Suppressor macrophage treated with lipopolysaccharide for 1 hour (primary cell): Measurements from ENCODE around the gene COQ2.
A peak's percentile ranks its signal among the peaks of the same experiment; 100 is the strongest.
"Not testable (repeated sequence)": the region's sequence is repeated elsewhere in the genome, so short reads cannot be mapped to it uniquely, and the experiment has no call there.

ENCODE experiments used
- DNase-seq, 3 donors: peaks; one replicate each; pipeline ENCODE4 v3.0.0-alpha.2; 2020 to 2022

The COQ2 gene, protein sequence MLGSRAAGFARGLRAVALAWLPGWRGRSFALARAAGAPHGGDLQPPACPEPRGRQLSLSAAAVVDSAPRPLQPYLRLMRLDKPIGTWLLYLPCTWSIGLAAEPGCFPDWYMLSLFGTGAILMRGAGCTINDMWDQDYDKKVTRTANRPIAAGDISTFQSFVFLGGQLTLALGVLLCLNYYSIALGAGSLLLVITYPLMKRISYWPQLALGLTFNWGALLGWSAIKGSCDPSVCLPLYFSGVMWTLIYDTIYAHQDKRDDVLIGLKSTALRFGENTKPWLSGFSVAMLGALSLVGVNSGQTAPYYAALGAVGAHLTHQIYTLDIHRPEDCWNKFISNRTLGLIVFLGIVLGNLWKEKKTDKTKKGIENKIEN

GRCh38 chr4:83284193-83285054, at the start of gene COQ2:
Gene COQ2, minus strand, starts transcription at chr4:83284798. Its CDS starts 34 bp downstream, at chr4:83284764.
- peak; percentile 97 to 98 (median 98) for DNase-seq

DNA sequence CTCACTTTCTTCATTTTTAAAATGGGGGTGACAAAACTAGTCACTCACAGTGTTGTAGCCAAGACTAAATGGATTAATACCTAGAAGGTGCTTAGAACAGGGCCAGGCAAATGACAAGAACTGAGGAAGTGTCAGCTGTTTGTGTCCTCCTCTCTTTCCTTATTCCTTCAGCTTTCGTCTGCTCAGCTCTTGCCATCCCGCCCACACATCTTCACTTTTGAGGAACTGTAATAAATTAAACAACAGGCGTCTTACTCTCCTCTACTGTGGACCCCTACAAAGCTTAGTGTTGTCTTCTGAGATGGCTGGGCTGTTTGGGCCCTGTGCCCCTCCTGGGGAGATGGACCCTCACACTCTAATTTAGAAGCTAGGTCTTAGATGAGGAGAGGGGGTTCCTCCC, 47.4 kb upstream of the COQ2 start:
- DNase-seq: peak; percentile 77 to 84 (median 81)

GRCh38 chr4:83329521-83330110, 45.0 kb upstream of the COQ2 start:
- DNase-seq: peak; percentile 69 to 86 (median 71)

GRCh38 chr4:83328521-83329187, 44.1 kb upstream of the COQ2 start:
- peak; percentile 54 to 62 (median 61) for DNase-seq

GRCh38 chr4:83326546-83326945, 41.9 kb upstream of the COQ2 start:
- no peak for DNase-seq

DNA sequence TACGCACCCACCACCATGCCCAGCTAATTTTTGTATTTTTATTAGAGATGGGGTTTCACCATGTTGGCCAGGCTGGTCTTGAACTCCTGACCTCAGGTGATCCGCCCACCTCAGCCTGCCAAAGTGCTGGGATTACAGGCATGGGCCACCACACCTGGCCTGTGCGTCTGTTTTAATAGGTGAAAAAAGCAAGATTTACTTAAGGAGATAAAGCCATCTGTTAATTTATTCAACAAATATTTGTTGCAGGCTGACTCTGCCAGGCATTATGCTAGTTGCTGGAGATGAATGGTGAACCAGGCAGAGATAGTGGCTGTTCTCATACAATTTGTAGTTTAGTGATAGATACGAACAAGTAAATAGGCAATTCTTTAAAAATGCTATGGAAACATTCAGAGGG, 40.7 kb upstream of the COQ2 start:
- DNase-seq: not testable (repeated sequence)

- DNase-seq: no peak
These were observed 38.5 kb upstream of the COQ2 start for GRCh38 chr4:83323136-83323535.

- DNase-seq: peak; percentile 93 to 96 (median 95)
These were observed 36.0 kb upstream of the COQ2 start for GRCh38 chr4:83320548-83320947.

DNA sequence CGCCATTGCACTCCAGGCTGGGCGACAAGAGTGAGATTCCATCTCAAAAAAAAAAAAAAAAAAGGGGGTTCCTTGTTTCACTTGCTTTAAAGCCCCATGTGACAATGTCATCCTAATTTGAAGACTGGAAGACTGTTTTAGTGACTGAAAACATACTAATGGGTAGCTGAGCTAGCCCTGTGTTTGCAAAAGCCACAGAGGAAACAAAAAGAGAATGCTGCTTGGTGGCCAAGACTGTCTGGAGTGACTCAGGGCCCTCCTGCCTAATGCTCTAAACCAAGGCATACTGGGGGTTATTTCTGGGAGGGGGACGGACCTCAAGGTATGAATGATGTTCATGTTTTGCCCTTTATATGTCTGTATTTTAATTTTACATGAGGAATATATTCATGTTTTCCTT, 34.1 kb upstream of the COQ2 start:
- peak; percentile 25 to 39 (median 32) for DNase-seq

DNA sequence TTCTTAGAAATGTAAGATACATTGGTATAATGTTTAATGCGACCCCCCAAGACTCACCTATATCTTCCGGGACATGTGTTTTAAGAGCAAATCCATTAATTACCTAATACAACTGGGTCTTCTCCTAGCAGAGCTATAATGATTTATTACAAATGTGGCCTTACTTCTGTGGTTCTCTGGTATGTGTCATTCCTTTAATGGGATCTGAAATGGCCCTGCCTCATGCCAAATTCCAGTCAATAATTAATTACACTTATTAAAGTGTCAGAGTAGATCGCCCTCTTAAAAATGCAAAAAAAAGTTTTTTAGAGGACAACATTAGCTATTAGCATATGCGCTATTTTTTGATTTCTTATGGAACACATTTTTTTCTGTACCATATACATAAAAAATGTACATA, 33.1 kb upstream of the COQ2 start:
- no peak for DNase-seq

- peak; percentile 76 to 91 (median 78) for DNase-seq
These were observed 32.0 kb upstream of the COQ2 start for GRCh38 chr4:83316459-83317165.

DNA sequence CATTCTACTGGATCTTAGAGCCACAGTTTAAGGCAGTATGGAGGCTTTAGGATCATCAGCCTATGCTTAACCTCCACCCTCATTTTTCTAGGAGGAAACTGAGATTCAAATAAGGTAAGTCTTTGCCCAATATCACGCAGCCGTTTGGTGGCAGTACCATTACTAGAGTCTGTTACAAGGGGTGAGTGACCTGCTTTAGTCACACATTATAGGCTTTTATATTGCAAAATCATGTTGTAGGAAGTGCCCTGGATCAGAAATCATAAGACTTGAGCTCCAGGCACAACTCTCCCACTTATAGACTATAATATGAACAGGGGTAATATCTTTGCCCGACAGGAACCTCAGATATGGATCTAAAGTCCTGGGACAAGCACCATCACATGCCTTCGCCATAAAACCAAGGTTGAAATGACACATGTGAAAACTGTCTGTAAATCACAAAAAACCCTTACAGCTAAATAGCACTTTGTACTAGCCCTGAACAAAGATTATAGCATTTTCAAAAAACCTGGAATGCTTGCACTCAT, 30.8 kb upstream of the COQ2 start:
- peak in 2 of 3 donors; percentile 37 to 49 for DNase-seq

DNA sequence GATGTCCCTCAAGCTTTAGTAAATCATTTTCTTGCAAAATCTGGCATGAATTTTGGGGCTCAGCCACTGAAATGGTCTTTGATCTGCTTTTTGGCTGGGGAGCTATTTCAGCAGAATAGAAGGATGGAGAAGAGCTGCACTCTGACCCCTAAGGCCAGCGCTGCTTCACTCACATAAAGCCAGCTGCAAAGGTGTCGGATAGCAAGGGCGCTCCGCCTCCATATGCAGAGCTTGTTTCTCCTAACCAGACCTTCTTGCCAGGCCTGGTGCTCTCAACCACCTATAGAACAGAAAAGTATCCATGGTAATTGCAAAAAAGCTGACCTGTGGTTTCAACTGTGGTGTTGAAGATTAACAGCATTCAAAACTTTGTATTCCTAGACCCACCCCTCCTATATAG, 24.1 kb upstream of the COQ2 start:
- no peak for DNase-seq

- DNase-seq: no peak
These were observed 23.3 kb upstream of the COQ2 start for GRCh38 chr4:83307920-83308319.

GRCh38 chr4:83305187-83305586, 20.6 kb upstream of the COQ2 start:
- no peak for DNase-seq

GRCh38 chr4:83297548-83298260, 13.1 kb upstream of the COQ2 start:
- no peak for DNase-seq

- no peak for DNase-seq
These were observed 8.9 kb upstream of the COQ2 start for GRCh38 chr4:83293305-83294046.

DNA sequence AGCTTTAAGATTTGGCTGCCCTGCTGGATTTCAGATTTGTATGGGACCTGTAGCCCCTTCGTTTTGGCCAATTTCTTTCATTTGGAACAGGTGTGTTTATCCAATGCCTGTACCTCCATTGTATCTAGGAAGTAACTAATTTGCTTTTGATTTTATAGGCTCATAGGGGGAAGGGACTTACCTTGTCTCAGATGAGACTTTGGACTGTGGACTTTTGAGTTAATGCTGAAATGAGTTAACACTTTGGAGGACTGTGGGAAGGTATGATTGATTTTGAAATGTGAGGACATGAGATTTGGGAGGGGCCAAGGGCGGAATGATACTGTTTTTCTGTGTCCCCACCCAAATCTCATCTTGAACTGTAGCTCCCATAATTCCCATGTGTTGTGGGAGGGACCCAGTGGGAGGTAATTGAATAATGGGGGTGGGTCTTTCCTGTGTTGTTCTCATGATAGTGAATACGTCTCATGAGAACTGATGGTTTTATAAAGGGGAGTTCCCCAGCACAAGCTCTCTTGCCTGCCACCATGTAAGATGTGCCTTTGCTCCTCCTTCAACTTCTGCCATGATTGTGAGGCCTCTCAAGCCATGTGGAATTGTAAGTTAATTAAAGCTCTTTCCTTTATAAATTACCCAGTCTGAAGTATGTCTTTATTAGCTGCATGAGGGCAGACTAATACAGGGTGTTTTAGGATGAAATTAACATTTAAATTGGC, 5.6 kb upstream of the COQ2 start:
- DNase-seq: not testable (repeated sequence)

DNA sequence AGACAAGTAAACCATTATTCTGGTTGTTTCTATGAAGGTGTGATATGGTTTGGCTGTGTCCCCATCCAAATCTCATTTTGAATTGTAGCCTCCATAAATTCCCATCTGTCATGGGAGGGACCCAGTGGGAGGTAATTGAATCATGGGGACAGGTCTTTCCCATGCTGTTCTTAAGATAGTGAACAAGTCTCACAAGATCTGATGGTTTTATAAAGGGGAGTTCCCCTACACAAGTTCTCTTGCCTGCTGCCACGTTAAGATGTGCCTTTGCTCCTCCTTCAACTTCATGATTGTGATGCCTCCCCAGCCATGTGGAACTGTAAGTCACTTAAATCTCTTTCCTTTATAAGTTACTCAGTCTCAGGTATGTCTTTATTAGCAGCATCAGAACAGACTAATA, 3.8 kb upstream of the COQ2 start:
- DNase-seq: peak; percentile 39 to 70 (median 53)

- DNase-seq: peak; percentile 76 to 91 (median 84)
These were observed 433 bp upstream of the COQ2 start for GRCh38 chr4:83285055-83285407.
